Naive thymus-derived CD4-positive, alpha-beta T cell (primary cell): ENCODE data around the gene SNAPC2. TPM values are rescaled to one million over a fixed set of nuclear protein-coding genes. Genes with fewer than 3 reads are reported as not detected.
A peak's percentile ranks its signal among the peaks of the same experiment; 100 is the strongest.
"Not testable (repeated sequence)": the region's sequence is repeated elsewhere in the genome, so short reads cannot be mapped to it uniquely, and the experiment has no call there.

Experiments
- ATAC-seq: fragments of 150-1000 bp; cut with Tn5 transposase; 2 replicates; pipeline ENCODE4 v1.10.0; 2021; ENCODE audit warnings: mild to moderate bottlenecking, moderate library complexity
- CTCF ChIA-PET: fragments of 350-600 bp; sonication (Branson Sonifier 250); formaldehyde crosslinking; loops from one replicate; lab custom pipeline; 2021; ENCODE audit warnings: antibody characterized with exemption; lab: Charles Lee
- POLR2A ChIA-PET: fragments of 350-600 bp; sonication (Branson Sonifier 250); formaldehyde crosslinking; loops from one replicate; lab custom pipeline; 2021; ENCODE audit warnings: antibody characterized with exemption, inconsistent platforms; lab: Charles Lee
- DNase-seq, 9 donors: peaks; one replicate each; pipeline versions ENCODE4 v3.0.0 to v3.0.0-alpha.2; 2020 to 2022; ENCODE audit warnings: mixed read lengths in 1 of 9
- H3K27ac ChIP-seq: one replicate; pipeline ENCODE4 v1.7.0; 2013; ENCODE audit warnings: mild to moderate bottlenecking, low read depth, low read length, moderate library complexity
- H3K27me3 ChIP-seq, 2 donors: one replicate each; pipeline ENCODE4 v1.7.0; 2013; ENCODE audit warnings: low read length in 2 of 2, mild to moderate bottlenecking in 2 of 2, moderate library complexity in 2 of 2; ENCODE audit not compliant: control insufficient read depth in 2 of 2, insufficient read depth in 2 of 2
- H3K36me3 ChIP-seq, 3 experiments: 1 replicate in 2 of 3; 2 replicates in 1 of 3; pipeline ENCODE4 v1.7.0; 2013; ENCODE audit warnings: low read length in 3 of 3, mild to moderate bottlenecking in 3 of 3, moderate library complexity in 1 of 3; ENCODE audit not compliant: insufficient read depth in 3 of 3, control insufficient read depth in 2 of 3
- H3K4me1 ChIP-seq, 2 donors: one replicate each; pipeline ENCODE4 v1.7.0; 2013; ENCODE audit warnings: low read length in 2 of 2, mild to moderate bottlenecking in 2 of 2, moderate library complexity in 1 of 2; ENCODE audit not compliant: control insufficient read depth in 2 of 2, insufficient read depth in 2 of 2
- H3K4me3 ChIP-seq: 2 replicates; pipeline ENCODE4 v1.7.0; 2013; ENCODE audit warnings: mild to moderate bottlenecking, low read length
- H3K9me3 ChIP-seq, 3 experiments: 1 replicate in 2 of 3; 2 replicates in 1 of 3; pipeline ENCODE4 v1.7.0; 2013; ENCODE audit warnings: low read length in 3 of 3; ENCODE audit not compliant: control insufficient read depth in 2 of 3
- H3K27ac Mint-ChIP-seq, 9 donors: one replicate each; pipeline ENCODE4 v1.8.0; 2020 to 2022; ENCODE audit warnings: mixed read lengths in 9 of 9, mild to moderate bottlenecking in 8 of 9, moderate library complexity in 5 of 9, inconsistent platforms in 2 of 9
- H3K27me3 Mint-ChIP-seq, 5 donors: one replicate each; pipeline ENCODE4 v1.8.0; 2021 to 2022; ENCODE audit warnings: mixed read lengths in 5 of 5, mild to moderate bottlenecking in 1 of 5
- H3K36me3 Mint-ChIP-seq, 5 donors: one replicate each; pipeline ENCODE4 v1.8.0; 2020 to 2022; ENCODE audit warnings: mixed read lengths in 5 of 5, mild to moderate bottlenecking in 3 of 5, inconsistent platforms in 1 of 5
- H3K4me1 Mint-ChIP-seq, 7 donors: one replicate each; pipeline ENCODE4 v1.8.0; 2020 to 2022; ENCODE audit warnings: mixed read lengths in 7 of 7, mild to moderate bottlenecking in 3 of 7, inconsistent platforms in 1 of 7
- H3K4me3 Mint-ChIP-seq, 10 donors: one replicate each; pipeline ENCODE4 v1.8.0; 2020 to 2022; ENCODE audit warnings: mild to moderate bottlenecking in 10 of 10, mixed read lengths in 10 of 10, moderate library complexity in 6 of 10, inconsistent platforms in 2 of 10
- H3K9me3 Mint-ChIP-seq, 11 donors: one replicate each; pipeline ENCODE4 v1.8.0; 2020 to 2022; ENCODE audit warnings: mixed read lengths in 11 of 11, mild to moderate bottlenecking in 4 of 11, inconsistent platforms in 1 of 11, moderate library complexity in 1 of 11
- intact Hi-C, 2 donors: fragments of 100-400 bp; cut with micrococcal nuclease; formaldehyde crosslinking; loops; one replicate each; pipeline ENCODE4 v1.15.1; 2023
- polyA plus RNA-seq, 2 donors: library from polyadenylated mRNA; unstranded; fragments of 300-500 nt; fragmentation: Illumina TruSeq; gene quantifications; one replicate each; pipeline ENCODE4 v1.2.3, GENCODE V29; 2021
- total RNA-seq, 6 experiments: library from RNA in 5 of 6; stranded (reverse) in 5 of 6; gene quantifications; 1 replicate in 5 of 6; 2 replicates in 1 of 6; pipeline ENCODE4 v1.2.3 and lab custom pipeline; 2021 to 2026

SNAPC2 gene
- total and polyA plus RNA-seq, 7 experiments from 2014 or later: 11.5 to 24.4 (median 18.2) TPM

GRCh38 chr19:7918062-7918614 lies 2.0 kb upstream of the SNAPC2 start:
- CTCF ChIA-PET: interaction anchor here (0.7 to 1.8 kb wide), 6 partner anchors 10 to 90 kb away, joined by 3 to 11 read pairs (median 3); partner anchors contain the start of genes MAP2K7 and TIMM44
- intact Hi-C loops: loop anchor here in 1 of 2 donors (10.0 kb wide), 1 partner anchor 1803 kb away; the partner anchor contains the start of gene RFX2
- H3K4me3 Mint-ChIP-seq: peak overlapping the region; percentile 39 to 77 (median 63)
- Histone ChIP-seq H3K27me3 (peaks cover 3 to 20% of the 10 kb centered on the region in 2 donors), H3K36me3 (peaks cover 0 to 16% (median 6%) of the 10 kb centered on the region in 3 experiments), H3K4me1 (peaks cover 25 to 34% of the 10 kb centered on the region in 2 donors)
- peaks cover 13 to 48% (median 35%) of the 10 kb centered on the region in 7 donors for H3K4me1 Mint-ChIP-seq
- not testable (repeated sequence) for H3K9me3 Mint-ChIP-seq, H3K4me3 ChIP-seq, ATAC-seq, DNase-seq, H3K9me3 ChIP-seq, H3K27ac ChIP-seq
- H3K36me3 Mint-ChIP-seq: peaks cover 0 to 13% (median 0%) of the 10 kb centered on the region in 5 donors
- POLR2A ChIA-PET: interaction anchor here (0.7 to 5.7 kb wide), 3 partner anchors 14 to 25 kb away, joined by 3 to 38 read pairs (median 35); partner anchors contain the start of genes MAP2K7 and TIMM44
- H3K27me3 Mint-ChIP-seq: peaks cover 12 to 33% (median 14%) of the 10 kb centered on the region in 5 donors
- H3K27ac Mint-ChIP-seq: peak overlapping the region in 1 of 9 donors; percentile 53

DNA sequence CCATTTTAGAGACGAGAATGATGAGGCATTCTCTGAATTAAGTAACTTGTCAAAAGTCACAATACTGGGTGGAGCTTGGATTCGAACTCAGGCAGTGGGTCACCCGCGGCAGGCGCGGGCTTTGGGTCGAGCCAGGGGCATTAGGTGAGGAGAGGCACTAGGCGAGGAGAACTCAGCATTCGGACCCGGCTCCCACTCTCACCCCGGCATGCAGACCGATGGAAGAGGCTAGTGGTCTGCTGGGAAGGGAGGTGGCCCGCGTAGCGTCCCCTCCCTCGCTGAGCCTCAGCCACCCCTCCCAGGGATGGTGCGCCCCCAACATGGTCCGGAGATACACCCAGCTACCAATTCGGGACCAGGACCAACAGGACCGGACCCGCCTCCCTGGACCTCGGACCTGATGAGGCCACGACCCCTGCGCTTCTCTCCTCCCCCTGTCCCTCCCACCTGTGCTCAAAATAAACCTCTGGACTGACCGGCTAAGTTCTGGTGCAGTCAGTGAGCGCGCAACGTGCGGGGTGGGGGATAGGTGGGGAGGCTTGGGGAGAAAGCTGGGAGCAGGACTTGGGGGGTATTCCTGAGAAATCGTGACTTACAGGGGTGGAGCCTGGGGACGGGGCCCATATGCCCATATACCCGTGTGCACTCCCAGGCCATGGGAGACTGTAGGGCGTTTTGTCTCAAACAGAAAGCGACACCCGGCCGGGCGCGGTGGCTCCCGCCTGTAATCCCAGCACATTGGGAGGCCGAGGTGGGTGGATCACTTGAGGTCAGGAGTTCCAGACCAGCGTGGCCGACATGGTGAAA lies 1.3 kb upstream of the SNAPC2 start:
- intact Hi-C loops: loop anchor here in 1 of 2 donors (10.0 kb wide), 1 partner anchor 1804 kb away; the partner anchor contains the start of gene RFX2
- Mint-ChIP-seq H3K4me3 (peak overlapping the region; percentile 42 to 97 (median 94)), H3K27ac (peak overlapping the region in 1 of 9 donors; percentile 91), H3K36me3 (peaks cover 0 to 13% (median 0%) of the 10 kb centered on the region in 5 donors), H3K27me3 (peaks cover 12 to 33% (median 14%) of the 10 kb centered on the region in 5 donors), H3K9me3 (peaks cover 0 to 5% (median 0%) of the 10 kb centered on the region in 11 donors), H3K4me1 (peaks cover 15 to 48% (median 35%) of the 10 kb centered on the region in 7 donors)
- Histone ChIP-seq H3K4me1 (peaks cover 25 to 34% of the 10 kb centered on the region in 2 donors), H3K4me3 (no peak overlapping the region), H3K27ac (no peak overlapping the region), H3K9me3 (no peaks in the 10 kb centered on the region), H3K36me3 (peaks cover 0 to 18% (median 6%) of the 10 kb centered on the region in 3 experiments), H3K27me3 (peaks cover 3 to 20% of the 10 kb centered on the region in 2 donors)
- ATAC-seq (no peak), DNase-seq (no peak)
- POLR2A ChIA-PET: interaction anchor here (1.0 to 5.7 kb wide), 5 partner anchors 11 to 57 kb away, joined by 5 to 38 read pairs (median 10); partner anchors contain the start of genes MAP2K7 and TIMM44
- CTCF ChIA-PET: interaction anchor here (0.7 to 2.8 kb wide), 5 partner anchors 15 to 90 kb away, joined by 3 to 14 read pairs (median 6); partner anchors contain the start of genes MAP2K7 and TIMM44

DNA sequence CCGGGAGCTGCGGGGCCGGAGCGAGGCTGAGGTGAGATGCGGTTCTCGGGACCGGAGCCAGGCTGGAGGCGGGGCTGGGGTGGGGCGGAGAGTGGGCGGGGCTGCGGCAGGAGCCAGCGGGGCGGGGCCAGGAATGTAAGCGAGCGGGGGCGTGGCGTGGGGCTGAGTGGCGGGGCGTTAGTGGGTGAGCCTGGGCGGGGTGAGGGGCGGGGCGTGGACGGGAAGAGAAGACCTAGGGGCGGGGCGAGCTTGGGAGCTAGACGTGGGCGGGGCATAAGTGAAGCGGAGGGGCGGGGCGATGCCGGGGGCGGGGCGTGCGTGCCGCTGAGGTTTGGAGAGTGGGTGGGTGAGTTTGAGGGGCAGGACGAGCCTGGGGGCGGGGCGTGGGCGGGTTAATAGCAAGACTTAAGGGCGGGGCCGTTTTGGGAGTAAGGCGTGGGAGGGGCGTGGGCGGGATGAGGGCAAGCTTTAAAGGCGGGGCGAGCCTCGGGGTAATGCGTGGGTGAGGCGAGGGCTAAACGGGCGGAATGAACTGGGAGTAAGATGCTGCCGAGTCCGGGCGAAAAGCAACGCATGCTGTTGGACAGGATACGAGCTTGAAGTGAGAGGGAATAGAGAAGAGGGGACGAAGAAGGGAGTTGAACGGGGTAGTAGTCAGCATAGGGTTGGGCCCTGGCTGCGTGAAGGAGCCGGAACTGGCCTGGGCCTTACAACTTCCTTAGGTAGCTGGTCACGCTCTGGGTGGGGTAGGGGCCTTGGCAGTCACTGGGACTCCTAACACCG lies 572 bp downstream of the SNAPC2 start:
- DNase-seq (peak; percentile 93 to 99 (median 96)), ATAC-seq (peak; percentile 90)
- H3K4me3 Mint-ChIP-seq: peak overlapping the region; percentile 88 to 97 (median 94)
- intact Hi-C loops: loop anchor here (1.0 to 10.0 kb wide), 18 partner anchors 17 to 1897 kb away; partner anchors contain the start of genes MAP2K7 (in 2 of the 2), PET100 (in 2 of the 2), TIMM44 (in 2 of the 2) and XAB2 (in 2 of the 2)
- H3K27ac Mint-ChIP-seq: peak overlapping the region; percentile 76 to 97 (median 92)
- H3K4me1 Mint-ChIP-seq: peaks cover 15 to 49% (median 36%) of the 10 kb centered on the region in 7 donors
- ChIA-PET CTCF (interaction anchor here (0.6 to 2.8 kb wide), 7 partner anchors 10 to 346 kb away, joined by 3 to 14 read pairs (median 8); partner anchors contain the start of genes MAP2K7 and TIMM44), POLR2A (interaction anchor here (0.8 to 5.7 kb wide), 15 partner anchors 9 to 469 kb away, joined by 3 to 38 read pairs (median 6); partner anchors contain the start of genes MAP2K7, PET100, RAB11B and TIMM44)
- Histone ChIP-seq H3K27me3 (peaks cover 0 to 20% of the 10 kb centered on the region in 2 donors), H3K4me3 (peak overlapping the region; percentile 86), H3K36me3 (peaks cover 0 to 18% (median 6%) of the 10 kb centered on the region in 3 experiments), H3K9me3 (no peaks in the 10 kb centered on the region), H3K4me1 (peaks cover 24 to 34% of the 10 kb centered on the region in 2 donors), H3K27ac (peak overlapping the region; percentile 75)
- peaks cover 0 to 11% (median 0%) of the 10 kb centered on the region in 5 donors for H3K36me3 Mint-ChIP-seq
- H3K27me3 Mint-ChIP-seq: peaks cover 8 to 25% (median 12%) of the 10 kb centered on the region in 5 donors
- peaks cover 0 to 3% (median 0%) of the 10 kb centered on the region in 11 donors for H3K9me3 Mint-ChIP-seq

DNA sequence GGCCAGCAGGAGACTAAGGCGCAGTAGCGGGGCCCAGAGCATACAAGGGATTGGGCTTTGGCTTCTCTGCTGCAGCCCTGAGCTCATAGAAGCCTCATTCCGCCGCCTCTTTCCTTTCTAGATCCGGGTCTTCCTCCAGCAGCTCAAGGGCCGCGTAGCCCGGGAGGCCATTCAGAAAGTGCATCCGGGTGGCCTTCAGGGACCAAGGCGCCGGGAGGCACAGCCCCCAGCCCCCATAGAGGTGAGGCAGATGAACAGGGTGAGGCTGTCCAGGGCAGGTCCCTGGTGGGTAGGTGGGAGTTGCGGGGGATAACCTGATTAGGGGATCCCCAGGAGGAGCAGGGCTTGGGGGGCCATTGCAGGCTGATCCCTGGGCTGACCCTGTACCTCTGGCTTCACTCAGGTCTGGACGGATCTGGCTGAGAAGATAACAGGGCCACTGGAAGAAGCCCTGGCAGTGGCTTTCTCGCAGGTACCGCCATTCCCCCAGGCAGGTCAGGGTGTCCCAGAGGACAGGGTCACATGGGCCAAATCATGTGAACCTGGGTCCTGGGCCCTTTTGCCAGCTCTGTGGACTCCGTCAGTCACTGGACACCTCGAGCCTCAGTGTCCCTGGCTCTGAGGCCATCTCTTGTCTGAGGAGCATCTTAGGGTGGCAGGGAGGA lies 1.3 kb downstream of the SNAPC2 start:
- Mint-ChIP-seq H3K27me3 (peaks cover 6 to 21% (median 12%) of the 10 kb centered on the region in 5 donors), H3K36me3 (peaks cover 0 to 11% (median 0%) of the 10 kb centered on the region in 5 donors), H3K4me3 (peak overlapping the region; percentile 88 to 97 (median 94)), H3K4me1 (peaks cover 15 to 47% (median 38%) of the 10 kb centered on the region in 7 donors), H3K9me3 (peaks cover 0 to 3% (median 0%) of the 10 kb centered on the region in 11 donors), H3K27ac (peak overlapping the region; percentile 76 to 97 (median 92))
- ChIA-PET CTCF (interaction anchor here (0.6 to 2.8 kb wide), 7 partner anchors 10 to 346 kb away, joined by 3 to 14 read pairs (median 8); partner anchors contain the start of genes MAP2K7 and TIMM44), POLR2A (interaction anchor here (0.9 to 5.7 kb wide), 11 partner anchors 8 to 469 kb away, joined by 3 to 38 read pairs (median 4); partner anchors contain the start of genes MAP2K7, PET100, RAB11B and TIMM44)
- H3K4me3 ChIP-seq: peak overlapping the region; percentile 86
- DNase-seq: no peak
- H3K36me3 ChIP-seq: peaks cover 0 to 18% (median 6%) of the 10 kb centered on the region in 3 experiments
- peaks cover 0 to 20% of the 10 kb centered on the region in 2 donors for H3K27me3 ChIP-seq
- intact Hi-C loops: loop anchor here (2.0 to 10.0 kb wide), 10 partner anchors 294 to 1896 kb away; partner anchors contain the start of genes ALKBH7 (in 1 of the 2), CD320 (in 1 of the 2), FBXL12 (in 1 of the 2) and PET100 (in 1 of the 2)
- no peak for ATAC-seq
- peak overlapping the region; percentile 63 for H3K27ac ChIP-seq
- H3K4me1 ChIP-seq: peaks cover 25 to 34% of the 10 kb centered on the region in 2 donors
- no peaks in the 10 kb centered on the region for H3K9me3 ChIP-seq
